Karpas-422 (cell line): ENCODE results near the gene CLK1. TPM values are rescaled to one million over a fixed set of nuclear protein-coding genes. Genes with fewer than 3 reads are reported as not detected.
"Not testable (repeated sequence)": the region's sequence is repeated elsewhere in the genome, so short reads cannot be mapped to it uniquely, and the experiment has no call there.

Experiments used
- DNase-seq: peaks from one replicate; pipeline ENCODE4 v3.0.0-alpha.2; 2015
- H2AFZ ChIP-seq: fragments of 200-600 bp; sonication (generic); 2 replicates; pipeline ENCODE4 v1.6.1; 2014; ENCODE audit warnings: antibody characterized with exemption, low read length, mixed read lengths
- H3K27ac ChIP-seq: fragments of 200-600 bp; sonication (generic); 2 replicates; pipeline ENCODE4 v1.5.1; 2014; ENCODE audit warnings: mild to moderate bottlenecking, low read length, moderate library complexity
- H3K27me3 ChIP-seq: fragments of 200-600 bp; sonication (generic); 2 replicates; pipeline ENCODE4 v1.6.1; 2014; ENCODE audit warnings: low read length, mixed read lengths
- H3K36me3 ChIP-seq: fragments of 200-600 bp; sonication (generic); 2 replicates; pipeline ENCODE4 v1.6.1; 2014; ENCODE audit warnings: low read length, mixed read lengths; ENCODE audit not compliant: insufficient read depth
- H3K4me1 ChIP-seq: fragments of 200-600 bp; sonication (generic); 2 replicates; pipeline ENCODE4 v1.6.1; 2014; ENCODE audit warnings: mild to moderate bottlenecking, low read length, mixed read lengths
- H3K4me2 ChIP-seq: fragments of 200-600 bp; sonication (generic); 2 replicates; pipeline ENCODE4 v1.6.1; 2014; ENCODE audit warnings: low read length, low read depth, mild to moderate bottlenecking; ENCODE audit not compliant: poor library complexity, severe bottlenecking
- H3K4me3 ChIP-seq: fragments of 200-600 bp; sonication (generic); 2 replicates; pipeline ENCODE4 v1.5.1; 2014; ENCODE audit warnings: mild to moderate bottlenecking, antibody characterized with exemption, low read length, mixed read lengths
- H3K79me2 ChIP-seq: fragments of 200-600 bp; sonication (generic); 2 replicates; pipeline ENCODE4 v1.6.1; 2014; ENCODE audit warnings: mild to moderate bottlenecking, low read length, mixed read lengths
- H3K9ac ChIP-seq: fragments of 200-600 bp; sonication (generic); 2 replicates; pipeline ENCODE4 v1.6.0; 2014; ENCODE audit warnings: low read length
- H3K9me2 ChIP-seq: fragments of 200-600 bp; sonication (generic), shearing (Covaris generic); replicated peaks from 2 replicates; pipeline ENCODE4 v1.6.0; 2014; ENCODE audit warnings: mild to moderate bottlenecking, low read length, moderate library complexity; ENCODE audit not compliant: insufficient read depth
- H3K9me3 ChIP-seq: fragments of 300-700, 200-600 bp; sonication (generic); 2 replicates; pipeline ENCODE4 v1.6.1; 2014; ENCODE audit warnings: low read length, mixed read lengths
- H4K20me1 ChIP-seq: fragments of 200-600 bp; sonication (generic); 2 replicates; pipeline ENCODE4 v1.6.1; 2014; ENCODE audit warnings: mild to moderate bottlenecking, antibody characterized with exemption, low read length, low read depth; ENCODE audit not compliant: insufficient read depth
- total RNA-seq: library from RNA; depleted of rRNA; stranded (reverse); fragments of >200 nt; shearing (Covaris generic); gene quantifications from 2 replicates; pipeline ENCODE4 v1.2.3, GENCODE V29; 2014; ENCODE audit warnings: low replicate concordance

Gene CLK1
- total RNA-seq, 1 experiment from 2014 or later, result 119 TPM

- Histone ChIP-seq H3K9me2 (no peaks in the 10 kb centered on the region), H3K9me3 (no peaks in the 10 kb centered on the region), H3K9ac (no peak overlapping the region), H3K4me2 (no peak overlapping the region), H3K36me3 (0 out of 2 replicates have a peak, but pooled peaks cover 2% of the 10 kb centered on the region), H3K27me3 (no peaks in the 10 kb centered on the region), H3K4me1 (no peaks in the 10 kb centered on the region), H3K79me2 (no peaks in the 10 kb centered on the region), H3K4me3 (no peak overlapping the region), H2AFZ (no peak overlapping the region), H4K20me1 (no peaks in the 10 kb centered on the region), H3K27ac (no peak overlapping the region)
- peak; percentile 35 for DNase-seq
Observed at GRCh38 chr2:200828104-200828503, 36.4 kb downstream of the CLK1 start.

- no peak overlapping the region for H3K4me2 ChIP-seq
- no peaks in the 10 kb centered on the region for H3K79me2 ChIP-seq
- no peak overlapping the region for H3K27ac ChIP-seq
- H3K4me3 ChIP-seq, result no peak overlapping the region
- H3K9me3 ChIP-seq, result no peaks in the 10 kb centered on the region
- no peak overlapping the region for H2AFZ ChIP-seq
- no peaks in the 10 kb centered on the region for H3K9me2 ChIP-seq
- 0 out of 2 replicates have a peak, but pooled peaks cover 2% of the 10 kb centered on the region for H3K4me1 ChIP-seq
- H3K9ac ChIP-seq, result no peak overlapping the region
- peaks cover 51% of the 10 kb centered on the region for H3K36me3 ChIP-seq
- no peak for DNase-seq
- H4K20me1 ChIP-seq, result no peaks in the 10 kb centered on the region
- H3K27me3 ChIP-seq, result no peaks in the 10 kb centered on the region
Observed at GRCh38 chr2:200821686-200822245, 42.7 kb downstream of the CLK1 start.

GRCh38 chr2:200820573-200821234, 43.8 kb downstream of the CLK1 start:
- DNase-seq, result no peak
- H3K36me3 ChIP-seq, result peaks cover 61% of the 10 kb centered on the region
- H3K9me3 ChIP-seq, result no peaks in the 10 kb centered on the region
- H3K27me3 ChIP-seq, result no peaks in the 10 kb centered on the region
- H4K20me1 ChIP-seq, result no peaks in the 10 kb centered on the region
- no peak overlapping the region for H2AFZ ChIP-seq
- no peak overlapping the region for H3K4me3 ChIP-seq
- H3K4me1 ChIP-seq, result 0 out of 2 replicates have a peak, but pooled peaks cover 2% of the 10 kb centered on the region
- H3K9me2 ChIP-seq, result no peaks in the 10 kb centered on the region
- H3K27ac ChIP-seq, result no peak overlapping the region
- H3K4me2 ChIP-seq, result no peak overlapping the region
- H3K79me2 ChIP-seq, result peaks cover 5% of the 10 kb centered on the region; the same call in 1 of the 2 replicates
- H3K9ac ChIP-seq, result no peak overlapping the region

- Histone ChIP-seq H3K36me3 (peaks cover 78% of the 10 kb centered on the region), H3K79me2 (peaks cover 24% of the 10 kb centered on the region)
- H4K20me1 ChIP-seq, H3K27ac ChIP-seq, H3K9me2 ChIP-seq, H3K9me3 ChIP-seq, H3K4me3 ChIP-seq, H3K4me1 ChIP-seq, H3K4me2 ChIP-seq, DNase-seq, H3K9ac ChIP-seq, H2AFZ ChIP-seq, H3K27me3 ChIP-seq: not testable (repeated sequence)
Observed at GRCh38 chr2:200818732-200819131, 45.7 kb downstream of the CLK1 start.

GRCh38 chr2:200814917-200815316, 49.5 kb downstream of the CLK1 start:
- H3K9ac ChIP-seq, result no peak overlapping the region
- H3K4me1 ChIP-seq, result peaks cover 28% of the 10 kb centered on the region
- H3K27me3 ChIP-seq, result no peaks in the 10 kb centered on the region
- no peak overlapping the region for H2AFZ ChIP-seq
- H3K4me3 ChIP-seq, result no peak overlapping the region
- peaks cover 16% of the 10 kb centered on the region for H4K20me1 ChIP-seq
- H3K9me2 ChIP-seq, result no peaks in the 10 kb centered on the region
- peaks cover 71% of the 10 kb centered on the region for H3K36me3 ChIP-seq
- H3K27ac ChIP-seq, result no peak overlapping the region
- no peak for DNase-seq
- peaks cover 45% of the 10 kb centered on the region for H3K79me2 ChIP-seq
- H3K9me3 ChIP-seq, result no peaks in the 10 kb centered on the region
- H3K4me2 ChIP-seq, result no peak overlapping the region

GRCh38 chr2:200814276-200814815, 50.1 kb downstream of the CLK1 start:
- H3K4me3 ChIP-seq, result no peak overlapping the region
- no peak overlapping the region for H3K27ac ChIP-seq
- H3K9me3 ChIP-seq, result no peaks in the 10 kb centered on the region
- DNase-seq, result no peak
- no peak overlapping the region for H2AFZ ChIP-seq
- H3K9me2 ChIP-seq, result no peaks in the 10 kb centered on the region
- peaks cover 28% of the 10 kb centered on the region for H3K4me1 ChIP-seq
- H3K79me2 ChIP-seq, result peaks cover 45% of the 10 kb centered on the region
- H3K9ac ChIP-seq, result peak overlapping the region; percentile 4; the same call in 1 of the 2 replicates
- H3K36me3 ChIP-seq, result peaks cover 65% of the 10 kb centered on the region
- H4K20me1 ChIP-seq, result peaks cover 16% of the 10 kb centered on the region
- peak overlapping the region; percentile 93 for H3K4me2 ChIP-seq
- H3K27me3 ChIP-seq, result no peaks in the 10 kb centered on the region

- H3K9me3 ChIP-seq, result no peaks in the 10 kb centered on the region
- DNase-seq, result peak; percentile 76
- no peak overlapping the region for H2AFZ ChIP-seq
- H3K36me3 ChIP-seq, result peaks cover 47% of the 10 kb centered on the region
- H3K79me2 ChIP-seq, result peaks cover 45% of the 10 kb centered on the region
- peak overlapping the region; percentile 91 for H3K9ac ChIP-seq
- peak overlapping the region; percentile 82; the same call in 1 of the 2 replicates for H3K27ac ChIP-seq
- H3K9me2 ChIP-seq, result no peaks in the 10 kb centered on the region
- no peaks in the 10 kb centered on the region for H3K27me3 ChIP-seq
- H4K20me1 ChIP-seq, result peaks cover 16% of the 10 kb centered on the region
- peak overlapping the region; percentile 94 for H3K4me3 ChIP-seq
- H3K4me1 ChIP-seq, result peaks cover 26% of the 10 kb centered on the region
- H3K4me2 ChIP-seq, result peak overlapping the region; percentile 93
Observed at GRCh38 chr2:200812122-200813022, 52.1 kb downstream of the CLK1 start.
